ENCODE measurements around the gene GFI1. TPM values are rescaled to one million over a fixed set of nuclear protein-coding genes. Genes with fewer than 3 reads are reported as not detected.

The GFI1 gene
- total RNA-seq, 3 donors from 2014 or later: 2.7 to 7.8 (median 7.7) TPM

DNA sequence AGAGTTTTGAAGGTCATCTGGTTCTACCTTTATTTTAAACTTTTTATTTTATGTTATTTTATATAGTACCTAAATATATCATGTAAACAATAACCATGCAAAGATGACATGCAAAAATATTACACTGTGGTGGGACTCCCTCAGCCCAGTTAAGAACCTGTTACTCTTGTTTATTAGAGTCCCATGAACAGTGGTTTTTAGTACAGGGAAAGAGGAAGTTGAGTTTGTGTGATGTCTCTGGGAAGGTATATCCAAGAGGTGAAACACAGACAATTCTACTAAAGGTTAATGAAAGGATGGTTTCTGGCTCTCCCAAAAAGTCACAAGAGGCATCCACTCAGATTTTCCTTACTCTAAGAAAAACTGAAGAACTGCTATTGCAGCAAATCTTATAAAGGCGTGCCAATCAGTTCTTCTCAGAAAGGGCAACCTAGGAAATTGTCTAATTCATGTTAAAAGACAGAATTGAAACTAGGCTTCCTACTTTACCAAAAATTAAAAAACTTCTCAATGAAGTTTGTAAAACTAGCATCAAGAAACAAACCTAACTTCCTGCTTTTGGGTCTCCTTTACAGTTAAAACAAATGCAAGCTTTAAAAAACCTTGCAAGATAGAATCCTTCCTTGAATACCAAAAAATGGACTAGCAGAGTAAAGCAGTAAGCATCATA lies 19.9 kb downstream of the GFI1 start:
- H3K4me3 ChIP-seq: no peak overlapping the region
- DNase-seq (no peak), ATAC-seq (no peak)
- intact Hi-C loops (cut with DNase I, micrococcal nuclease): no loop called here
- TF ChIP-seq, protein P1, sequence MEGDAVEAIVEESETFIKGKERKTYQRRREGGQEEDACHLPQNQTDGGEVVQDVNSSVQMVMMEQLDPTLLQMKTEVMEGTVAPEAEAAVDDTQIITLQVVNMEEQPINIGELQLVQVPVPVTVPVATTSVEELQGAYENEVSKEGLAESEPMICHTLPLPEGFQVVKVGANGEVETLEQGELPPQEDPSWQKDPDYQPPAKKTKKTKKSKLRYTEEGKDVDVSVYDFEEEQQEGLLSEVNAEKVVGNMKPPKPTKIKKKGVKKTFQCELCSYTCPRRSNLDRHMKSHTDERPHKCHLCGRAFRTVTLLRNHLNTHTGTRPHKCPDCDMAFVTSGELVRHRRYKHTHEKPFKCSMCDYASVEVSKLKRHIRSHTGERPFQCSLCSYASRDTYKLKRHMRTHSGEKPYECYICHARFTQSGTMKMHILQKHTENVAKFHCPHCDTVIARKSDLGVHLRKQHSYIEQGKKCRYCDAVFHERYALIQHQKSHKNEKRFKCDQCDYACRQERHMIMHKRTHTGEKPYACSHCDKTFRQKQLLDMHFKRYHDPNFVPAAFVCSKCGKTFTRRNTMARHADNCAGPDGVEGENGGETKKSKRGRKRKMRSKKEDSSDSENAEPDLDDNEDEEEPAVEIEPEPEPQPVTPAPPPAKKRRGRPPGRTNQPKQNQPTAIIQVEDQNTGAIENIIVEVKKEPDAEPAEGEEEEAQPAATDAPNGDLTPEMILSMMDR (IDR thresholded peaks at IDR 0.05): no peak
- H3K36me3 ChIP-seq (ENCODE audit: low read depth): no peaks in the 10 kb centered on the region
- H3K4me1 ChIP-seq (ENCODE audit: low read depth): no peaks in the 10 kb centered on the region
- no peaks in the 10 kb centered on the region for H3K9me3 ChIP-seq

- H3K36me3 ChIP-seq (ENCODE audit: low read depth): no peaks in the 10 kb centered on the region
- no peaks in the 10 kb centered on the region for H3K9me3 ChIP-seq
- intact Hi-C loops (cut with DNase I, micrococcal nuclease): no loop called here
- peak; percentile 8 for ATAC-seq
- no peak overlapping the region for H3K4me3 ChIP-seq
- no peaks in the 10 kb centered on the region for H3K4me1 ChIP-seq (ENCODE audit: low read depth)
- TF ChIP-seq, protein P1 (IDR thresholded peaks at IDR 0.05): no peak
- no peak for DNase-seq
These were observed 21.5 kb downstream of the GFI1 start for GRCh38 chr1:92465256-92465647.

DNA sequence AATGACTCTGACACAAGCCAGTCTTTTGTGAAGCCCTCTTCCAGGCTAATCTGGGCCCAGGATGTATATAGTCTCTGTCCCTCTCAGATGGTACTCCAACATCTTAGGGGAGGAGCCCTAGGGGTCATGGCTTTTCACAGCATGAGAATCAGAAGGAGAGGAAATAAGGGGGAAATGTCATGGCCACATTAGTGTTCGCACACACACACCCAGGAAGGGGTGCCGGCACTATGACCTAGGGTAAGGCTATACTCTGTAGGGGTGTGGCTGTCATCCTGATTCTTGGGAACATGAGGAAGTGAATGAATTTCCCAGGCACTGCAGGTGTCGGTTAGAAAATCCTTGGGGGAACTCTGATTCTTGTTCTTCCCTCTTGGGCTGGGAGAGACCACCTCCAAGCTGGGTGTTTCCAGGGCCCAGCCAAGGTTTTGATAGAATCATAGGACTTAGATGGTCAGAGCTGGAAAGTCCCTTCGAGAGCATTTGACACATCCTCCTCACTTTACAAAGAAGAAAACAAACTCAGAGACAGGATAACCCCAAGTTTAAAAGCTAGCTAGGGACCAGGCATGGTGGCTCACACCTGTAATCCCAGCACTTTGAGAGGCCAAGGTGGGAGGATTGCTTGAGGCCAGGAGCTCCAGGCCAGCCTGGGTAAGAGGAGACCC lies 22.0 kb downstream of the GFI1 start:
- intact Hi-C loops (cut with DNase I, micrococcal nuclease): no loop called here
- no peaks in the 10 kb centered on the region for H3K36me3 ChIP-seq (ENCODE audit: low read depth)
- H3K4me1 ChIP-seq (ENCODE audit: low read depth): no peaks in the 10 kb centered on the region
- DNase-seq: peak in 2 of 3 donors; percentile 42 to 51
- TF ChIP-seq, protein P1 (IDR thresholded peaks at IDR 0.05): no peak
- ATAC-seq: peak; percentile 85
- no peak overlapping the region for H3K4me3 ChIP-seq
- no peaks in the 10 kb centered on the region for H3K9me3 ChIP-seq

DNA sequence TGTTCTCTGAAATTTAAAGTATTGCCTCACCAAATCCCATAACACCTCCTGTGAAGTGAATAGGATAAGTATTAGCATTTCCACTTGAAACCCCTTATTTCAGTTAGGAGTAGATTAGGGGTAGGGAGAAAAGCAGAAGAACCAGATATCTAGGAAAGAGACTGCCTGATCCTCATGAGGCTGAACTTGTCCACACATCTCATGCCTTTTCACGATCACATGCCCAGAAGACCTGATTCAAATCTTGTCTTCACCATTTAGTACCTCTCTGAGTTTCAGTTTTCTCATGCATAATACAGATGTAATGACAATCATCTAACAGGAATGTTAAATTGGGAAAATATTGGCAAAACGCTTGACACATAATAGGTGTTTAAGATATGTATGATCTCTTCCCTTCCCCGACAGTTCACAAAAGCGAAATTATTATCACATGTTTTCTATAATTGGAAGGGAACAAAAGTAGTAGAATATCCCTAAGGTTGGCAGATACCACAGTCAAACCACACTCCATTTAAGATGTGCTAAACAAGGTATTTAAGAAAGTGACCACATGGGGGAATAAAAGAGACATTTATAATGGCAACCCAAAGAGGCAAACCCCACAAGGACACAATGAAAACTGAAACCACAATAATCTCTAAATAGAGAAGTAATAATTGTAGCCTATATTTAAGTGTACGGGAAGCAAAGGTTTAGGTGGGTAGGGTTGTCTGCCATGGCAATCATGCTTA lies 25.2 kb downstream of the GFI1 start:
- ATAC-seq: peak; percentile 17
- H3K36me3 ChIP-seq (ENCODE audit: low read depth): no peaks in the 10 kb centered on the region
- no peaks in the 10 kb centered on the region for H3K4me1 ChIP-seq (ENCODE audit: low read depth)
- intact Hi-C loops (cut with DNase I, micrococcal nuclease): no loop called here
- H3K9me3 ChIP-seq: no peaks in the 10 kb centered on the region
- no peak overlapping the region for H3K4me3 ChIP-seq
- no peak for DNase-seq
- TF ChIP-seq, protein P1 (IDR thresholded peaks at IDR 0.05): no peak

DNA sequence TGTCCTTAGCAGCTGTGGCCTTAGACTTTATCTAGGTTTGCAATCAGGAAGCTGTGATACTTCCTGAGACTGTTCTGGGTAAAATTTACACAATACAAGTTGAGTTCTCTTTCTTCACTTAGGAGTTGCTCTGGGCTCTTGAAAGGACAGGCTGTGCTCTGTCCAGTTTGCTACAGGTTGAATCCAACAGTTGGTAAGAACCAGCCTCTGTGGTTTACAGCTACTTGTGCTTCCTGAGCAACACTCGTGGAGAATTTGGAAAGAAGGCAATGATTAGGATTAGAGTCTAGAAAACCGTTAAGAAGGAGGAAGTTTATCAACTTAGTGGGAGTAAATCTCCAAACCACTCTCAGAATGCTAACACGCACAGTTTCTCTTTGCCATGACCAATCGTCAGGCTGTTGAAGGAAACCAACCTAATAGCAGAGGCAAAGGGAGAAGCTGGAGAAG lies 26.8 kb downstream of the GFI1 start:
- DNase-seq: no peak
- Histone ChIP-seq H3K9me3 (no peaks in the 10 kb centered on the region), H3K4me3 (no peak overlapping the region), H3K4me1 (ENCODE audit: low read depth) (no peaks in the 10 kb centered on the region), H3K36me3 (ENCODE audit: low read depth) (no peaks in the 10 kb centered on the region)
- TF ChIP-seq, protein P1 (IDR thresholded peaks at IDR 0.05): no peak
- intact Hi-C loops (cut with DNase I, micrococcal nuclease): no loop called here
- peak; percentile 35 for ATAC-seq

Data from mucosa of descending colon (tissue), 3 donors.